A673 (cell line): ENCODE data around the gene USP31.

ENCODE experiments used
- CTCF ChIP-seq: fragments of 300-800, 200-600 bp; sonication (generic); conservative IDR thresholded peaks from 2 replicates; pipeline ENCODE4 v1.5.1; 2017; ENCODE audit warnings: low read depth, mild to moderate bottlenecking, antibody characterized with exemption, low read length, moderate library complexity, mixed read lengths
- EZH2 ChIP-seq: fragments of 200-600 bp; sonication (generic); IDR thresholded peaks from 2 replicates; pipeline ENCODE4 v1.6.1; 2017; ENCODE audit warnings: borderline replicate concordance, low read depth, mild to moderate bottlenecking, mixed read lengths, antibody characterized with exemption, low read length; ENCODE audit not compliant: poor library complexity, severe bottlenecking

DNA sequence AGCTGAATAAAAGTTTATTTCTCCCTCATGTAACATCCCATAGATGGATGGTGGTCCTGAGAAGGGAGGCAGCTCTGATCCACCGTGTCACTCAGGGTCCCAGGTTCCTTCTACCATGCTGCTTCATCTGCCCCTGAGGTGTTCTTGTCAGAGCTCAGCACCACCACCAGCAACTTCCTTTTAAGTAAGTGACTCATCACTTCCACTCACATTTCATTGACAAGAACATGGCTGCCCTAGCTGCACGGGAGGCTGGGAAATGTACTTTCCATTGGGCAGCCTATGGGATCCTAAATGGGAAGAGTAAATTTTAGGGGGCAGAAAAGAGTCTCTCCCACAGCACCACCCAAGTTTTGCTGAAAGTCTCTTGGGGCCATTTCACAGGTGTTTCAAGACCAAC, 134.7 kb downstream of the USP31 start:
- TF ChIP-seq CTCF (no peak), EZH2 (no peak)
